Right lobe of liver (tissue), 6 donors: ENCODE measurements around the gene KRT13. TPM values are rescaled to one million over a fixed set of nuclear protein-coding genes. Genes with fewer than 3 reads are reported as not detected.

Experiments
- ATAC-seq, 4 donors: fragments of 200-7000 bp; cut with Tn5 transposase; one replicate each; pipeline ENCODE4 v1.9.1; 2020; ENCODE audit warnings: mild to moderate bottlenecking in 4 of 4, moderate library complexity in 4 of 4
- DNase-seq, 3 donors: peaks; one replicate each; pipeline ENCODE4 v3.0.0-alpha.2; 2020
- H3K27ac ChIP-seq, 3 donors: fragments of 200-600 bp; one replicate each; pipeline ENCODE4 v1.8.0; 2022
- H3K27me3 ChIP-seq, 2 donors: fragments of 200-600 bp; one replicate each; pipeline ENCODE4 v1.8.0; 2022
- H3K36me3 ChIP-seq, 4 donors: fragments of 200-600 bp; sonication (generic) in 1 of 4; one replicate each; pipeline versions ENCODE4 v1.5.1 to v1.8.0; 2017 to 2022; ENCODE audit warnings: control low read depth in 1 of 4
- H3K4me1 ChIP-seq, 4 donors: fragments of 200-600 bp; sonication (generic) in 1 of 4; one replicate each; pipeline versions ENCODE4 v1.5.1 to v1.8.0; 2017 to 2022; ENCODE audit warnings: control low read depth in 1 of 4
- H3K4me3 ChIP-seq, 3 donors: fragments of 200-600 bp; one replicate each; pipeline ENCODE4 v1.8.0; 2022
- H3K9me3 ChIP-seq, 4 donors: fragments of 200-600 bp; sonication (generic) in 1 of 4; one replicate each; pipeline versions ENCODE4 v1.5.1 to v1.8.0; 2017 to 2022; ENCODE audit warnings: control low read depth in 1 of 4
- CTCF ChIP-seq, 4 donors: fragments of 200-600 bp in 3 of 4; fragments of 450-650 bp in 1 of 4; IDR thresholded peaks; one replicate each; pipeline versions ENCODE4 v1.5.1 to v1.8.0; 2016 to 2022; ENCODE audit warnings: antibody characterized with exemption in 4 of 4, mild to moderate bottlenecking in 2 of 4
- POLR2A ChIP-seq: fragments of 450-650 bp; IDR thresholded peaks from one replicate; pipeline ENCODE4 v1.6.1; 2017; ENCODE audit warnings: antibody characterized with exemption, mild to moderate bottlenecking
- WGBS: methylation state at CpG from one replicate; pipeline ENCODE4 v1.1.6; 2018; ENCODE audit warnings: low coverage, low lambda C conversion rate; ENCODE audit not compliant: insufficient coverage; ENCODE audit errors: missing lambda C conversion rate; 5-methylcytosine and 5-hydroxymethylcytosine counted together
- intact Hi-C, 2 donors: fragments of 100-400 bp; cut with DNase I; formaldehyde crosslinking; loops; one replicate each; pipeline versions ENCODE4 v1.11.2 to v1.14.1; 2022
- total RNA-seq, 6 experiments: library from RNA; depleted of rRNA in 2 of 6; stranded (reverse); fragments of >200 nt in 2 of 6; fragmentation: NEBNext Ultra II Directional in 3 of 6; extraction: Animal tissue kit (Norgen Biotek cat#: 25700) in 3 of 6; gene quantifications; one replicate each; pipeline versions ENCODE4 v1.1.0 to v1.2.4, GENCODE V29; 2016 to 2023
- donor health status: DM: no; HTN: yes; CAD: no.
- donor health status: DM: no; HTN: no; CAD: no.
- donor health status: DM: no; HTN: no; CAD: no.
- donor health status: DM: no; HTN: yes; CAD: no.
- donor health status: DM: no; HTN: yes; CAD: no.

The KRT13 gene
- total RNA-seq, 6 experiments from 2014 or later: 1.6 TPM; not detected in 5

GRCh38 chr17:41536741-41537613 is 31.6 kb upstream of the KRT13 start:
- DNase-seq (no peak), ATAC-seq (no peak)
- H3K27ac ChIP-seq: no peak overlapping the region
- WGBS: 58% methylated on average over 3 of the region's 7 CpGs
- H3K4me3 ChIP-seq: no peak overlapping the region
- intact Hi-C loops: no loop called here
- no peaks in the 10 kb centered on the region for H3K36me3 ChIP-seq
- TF ChIP-seq POLR2A: no peak
- no peak for TF ChIP-seq CTCF (IDR thresholded peaks at IDR 0.05)
- H3K4me1 ChIP-seq: no peaks in the 10 kb centered on the region
- no peaks in the 10 kb centered on the region for H3K27me3 ChIP-seq
- no peaks in the 10 kb centered on the region for H3K9me3 ChIP-seq

GRCh38 chr17:41535764-41536481 is 30.5 kb upstream of the KRT13 start:
- 52% methylated on average over 7 of the region's 15 CpGs for WGBS
- no peaks in the 10 kb centered on the region for H3K36me3 ChIP-seq
- no peaks in the 10 kb centered on the region for H3K27me3 ChIP-seq
- H3K4me3 ChIP-seq: no peak overlapping the region
- intact Hi-C loops: no loop called here
- DNase-seq (no peak), ATAC-seq (peak in 1 of 4 donors; percentile 11)
- H3K4me1 ChIP-seq: no peaks in the 10 kb centered on the region
- no peak for TF ChIP-seq POLR2A
- TF ChIP-seq CTCF (IDR thresholded peaks at IDR 0.05): no peak
- no peaks in the 10 kb centered on the region for H3K9me3 ChIP-seq
- no peak overlapping the region for H3K27ac ChIP-seq

- no peaks in the 10 kb centered on the region for H3K9me3 ChIP-seq
- no peak for TF ChIP-seq CTCF (IDR thresholded peaks at IDR 0.05)
- TF ChIP-seq POLR2A: no peak
- 52% methylated on average over 5 of the region's 7 CpGs for whole genome bisulfite sequencing
- no peak for DNase-seq
- H3K27ac ChIP-seq: no peak overlapping the region
- H3K4me1 ChIP-seq: no peaks in the 10 kb centered on the region
- ATAC-seq: no peak
- H3K27me3 ChIP-seq: no peaks in the 10 kb centered on the region
- intact Hi-C loops: no loop called here
- no peak overlapping the region for H3K4me3 ChIP-seq
- no peaks in the 10 kb centered on the region for H3K36me3 ChIP-seq
Measured at GRCh38 chr17:41534899-41535546, 29.6 kb upstream of the KRT13 start.

GRCh38 chr17:41533613-41534012 is 28.2 kb upstream of the KRT13 start:
- intact Hi-C loops: no loop called here
- no peak for ATAC-seq
- Histone ChIP-seq H3K36me3 (no peaks in the 10 kb centered on the region), H3K4me1 (no peaks in the 10 kb centered on the region), H3K9me3 (no peaks in the 10 kb centered on the region), H3K27me3 (no peaks in the 10 kb centered on the region), H3K4me3 (no peak overlapping the region), H3K27ac (no peak overlapping the region)
- no peak for DNase-seq
- TF ChIP-seq POLR2A: no peak
- 69% methylated on average over 7 of the region's 7 CpGs for WGBS
